ENCODE measurements around the gene NIT1.
A peak's percentile ranks its signal among the peaks of the same experiment; 100 is the strongest.

DNA sequence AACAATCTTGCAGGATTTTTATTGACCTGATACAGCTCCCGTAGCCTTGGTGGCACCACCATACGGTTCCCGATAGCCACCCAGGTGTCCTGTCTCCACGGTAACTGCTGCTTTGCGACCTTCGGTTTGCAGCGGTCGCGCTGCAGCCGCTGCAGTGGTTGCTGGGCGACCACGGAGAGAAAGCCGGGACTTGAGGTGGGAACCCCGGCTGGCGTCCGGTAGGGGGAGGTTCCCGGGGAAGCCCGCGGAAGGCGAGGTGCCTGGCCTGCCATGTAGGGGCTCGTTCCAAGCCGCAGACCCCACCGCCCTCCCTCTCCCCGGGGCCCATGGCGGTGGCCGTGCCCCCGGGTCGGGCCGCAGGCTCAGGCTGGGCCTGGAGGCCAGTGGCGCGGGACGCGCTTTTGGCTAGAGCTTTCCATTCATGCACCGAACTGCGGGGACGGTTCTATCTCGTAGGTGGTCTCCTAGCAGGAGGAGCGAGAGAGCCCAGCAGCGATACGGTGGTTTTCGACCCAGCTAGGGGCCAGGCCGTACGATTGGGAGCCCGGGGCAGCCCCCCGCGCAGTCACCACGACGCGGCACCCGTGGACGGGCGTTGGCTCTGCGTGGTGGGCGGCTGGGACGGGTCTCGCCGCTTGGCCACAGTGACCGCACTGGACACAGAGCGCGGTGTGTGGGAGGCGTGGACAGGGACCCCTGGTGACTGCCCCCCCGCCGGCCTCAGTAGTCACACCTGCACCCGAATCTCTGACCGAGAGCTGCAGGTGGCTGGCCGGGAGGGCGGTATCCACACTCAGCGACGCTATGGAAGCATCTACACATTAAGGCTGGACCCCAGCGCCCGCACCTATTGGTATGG lies 19.5 kb upstream of the NIT1 start, which contains the start of gene KLHDC9:
- TF ChIP-seq, protein P1, sequence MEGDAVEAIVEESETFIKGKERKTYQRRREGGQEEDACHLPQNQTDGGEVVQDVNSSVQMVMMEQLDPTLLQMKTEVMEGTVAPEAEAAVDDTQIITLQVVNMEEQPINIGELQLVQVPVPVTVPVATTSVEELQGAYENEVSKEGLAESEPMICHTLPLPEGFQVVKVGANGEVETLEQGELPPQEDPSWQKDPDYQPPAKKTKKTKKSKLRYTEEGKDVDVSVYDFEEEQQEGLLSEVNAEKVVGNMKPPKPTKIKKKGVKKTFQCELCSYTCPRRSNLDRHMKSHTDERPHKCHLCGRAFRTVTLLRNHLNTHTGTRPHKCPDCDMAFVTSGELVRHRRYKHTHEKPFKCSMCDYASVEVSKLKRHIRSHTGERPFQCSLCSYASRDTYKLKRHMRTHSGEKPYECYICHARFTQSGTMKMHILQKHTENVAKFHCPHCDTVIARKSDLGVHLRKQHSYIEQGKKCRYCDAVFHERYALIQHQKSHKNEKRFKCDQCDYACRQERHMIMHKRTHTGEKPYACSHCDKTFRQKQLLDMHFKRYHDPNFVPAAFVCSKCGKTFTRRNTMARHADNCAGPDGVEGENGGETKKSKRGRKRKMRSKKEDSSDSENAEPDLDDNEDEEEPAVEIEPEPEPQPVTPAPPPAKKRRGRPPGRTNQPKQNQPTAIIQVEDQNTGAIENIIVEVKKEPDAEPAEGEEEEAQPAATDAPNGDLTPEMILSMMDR (IDR thresholded peaks at IDR 0.05), result peak in 1 of 3 experiments; percentile 19
- no peak for TF ChIP-seq POLR2A (IDR thresholded peaks at IDR 0.05; ENCODE audit: low read depth)
